Esophagus squamous epithelium (tissue), 5 donors: Measurements from ENCODE around the gene PKP3. TPM values are rescaled to one million over a fixed set of nuclear protein-coding genes. Genes with fewer than 3 reads are reported as not detected.

Experiments
- DNase-seq: peaks from one replicate; lab custom pipeline; 2025; lab: John Stamatoyannopoulos, UW
- H3K27ac ChIP-seq, 4 donors: fragments of 200-600 bp; sonication (generic); one replicate each; pipeline ENCODE4 v1.5.1; 2016 to 2019; ENCODE audit warnings: mild to moderate bottlenecking in 1 of 4
- H3K27me3 ChIP-seq, 4 donors: fragments of 200-600 bp; sonication (generic); 1 replicate in 3 of 4; 2 replicates in 1 of 4; pipeline versions ENCODE4 v1.5.1 to v1.6.0; 2017 to 2021; ENCODE audit warnings: antibody characterized with exemption in 1 of 4
- H3K36me3 ChIP-seq, 3 donors: fragments of 200-600 bp; sonication (generic); one replicate each; pipeline ENCODE4 v1.5.1; 2016 to 2019
- H3K4me1 ChIP-seq, 3 donors: fragments of 200-600 bp; sonication (generic); one replicate each; pipeline ENCODE4 v1.5.1; 2017 to 2019
- H3K4me3 ChIP-seq, 4 donors: fragments of 200-600 bp; sonication (generic); 1 replicate in 3 of 4; 2 replicates in 1 of 4; pipeline ENCODE4 v1.5.1; 2016 to 2019; ENCODE audit warnings: mild to moderate bottlenecking in 2 of 4, moderate library complexity in 1 of 4
- H3K9me3 ChIP-seq, 3 donors: fragments of 200-600 bp; sonication (generic); one replicate each; pipeline ENCODE4 v1.5.1; 2016 to 2019
- CTCF ChIP-seq, 6 experiments: fragments of 450-650 bp in 4 of 6; fragments of 200-600 bp in 2 of 6; sonication (generic) in 2 of 6; IDR thresholded peaks; one replicate each; pipeline ENCODE4 v1.5.1; 2016 to 2019; ENCODE audit warnings: antibody characterized with exemption in 6 of 6, mild to moderate bottlenecking in 4 of 6, moderate library complexity in 4 of 6
- POLR2A ChIP-seq, 4 donors: fragments of 450-650 bp; IDR thresholded peaks; one replicate each; pipeline ENCODE4 v1.6.1; 2017; ENCODE audit warnings: antibody characterized with exemption in 4 of 4, mild to moderate bottlenecking in 4 of 4, moderate library complexity in 3 of 4
- WGBS, 2 donors: methylation state at CpG; one replicate each; pipeline ENCODE4 v1.1.5; 2018; 5-methylcytosine and 5-hydroxymethylcytosine counted together
- intact Hi-C: fragments of 100-400 bp; cut with DNase I; formaldehyde crosslinking; loops from one replicate; pipeline ENCODE4 v1.15.0; 2022
- total RNA-seq, 4 donors: library from RNA; depleted of rRNA; stranded (reverse); fragments of >200 nt; gene quantifications; one replicate each; pipeline ENCODE4 v1.1.0, GENCODE V29; 2016
- donor health status: DM: yes; HTN: yes; CAD: no.

Gene PKP3
- total RNA-seq, 4 donors from 2014 or later, result 314 to 1,016 (median 520) TPM

DNA sequence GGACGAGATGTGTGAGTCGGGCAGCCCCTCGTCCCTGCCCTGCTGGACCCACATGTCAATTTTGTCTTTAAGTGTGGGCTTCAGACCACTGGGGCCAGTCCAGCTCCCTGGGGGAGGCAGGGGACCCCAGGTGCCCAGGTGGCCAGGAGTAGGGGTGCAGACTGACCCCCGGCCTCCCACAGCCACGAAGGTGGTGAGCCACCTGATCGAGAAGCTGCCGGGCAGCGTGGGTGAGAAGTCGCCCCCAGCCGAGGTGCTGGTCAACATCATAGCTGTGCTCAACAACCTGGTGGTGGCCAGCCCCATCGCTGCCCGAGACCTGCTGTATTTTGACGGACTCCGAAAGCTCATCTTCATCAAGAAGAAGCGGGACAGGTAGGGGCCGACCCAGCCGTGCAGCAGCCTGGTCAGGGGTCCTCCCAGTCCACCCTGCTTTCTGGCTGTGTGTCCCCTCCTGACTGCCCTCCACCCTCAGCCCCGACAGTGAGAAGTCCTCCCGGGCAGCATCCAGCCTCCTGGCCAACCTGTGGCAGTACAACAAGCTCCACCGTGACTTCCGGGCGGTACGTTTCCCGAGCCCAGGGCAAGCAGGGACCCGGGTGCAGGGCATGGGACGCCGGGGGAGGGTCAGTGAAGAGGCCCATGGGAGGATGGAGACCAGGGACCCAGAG is 9.9 kb downstream of the PKP3 start:
- no peak overlapping the region for H3K4me3 ChIP-seq
- peaks cover 0 to 49% (median 12%) of the 10 kb centered on the region in 3 donors for H3K36me3 ChIP-seq
- H3K4me1 ChIP-seq, result peaks cover 15 to 57% (median 16%) of the 10 kb centered on the region in 3 donors
- TF ChIP-seq CTCF (IDR thresholded peaks at IDR 0.05), result no peak
- TF ChIP-seq POLR2A (IDR thresholded peaks at IDR 0.05), result no peak
- peak overlapping the region in 2 of 4 donors; percentile 22 to 90 for H3K27ac ChIP-seq
- DNase-seq, result no peak
- H3K9me3 ChIP-seq, result no peaks in the 10 kb centered on the region
- peaks cover 0 to 19% (median 4%) of the 10 kb centered on the region in 4 donors for H3K27me3 ChIP-seq
- WGBS, 2 donors, result 0 to 100% methylated on average over 1 of the region's 27 CpGs
- intact Hi-C loops, result no loop called here

GRCh38 chr11:404551-405264 is 10.7 kb downstream of the PKP3 start:
- no peaks in the 10 kb centered on the region for H3K9me3 ChIP-seq
- 85 to 88% methylated on average over 8 to 10 of the region's 14 CpGs for WGBS, 2 donors
- DNase-seq, result no peak
- no peak overlapping the region for H3K4me3 ChIP-seq
- H3K36me3 ChIP-seq, result peaks cover 0 to 42% (median 12%) of the 10 kb centered on the region in 3 donors
- no peak for TF ChIP-seq POLR2A (IDR thresholded peaks at IDR 0.05)
- no peak for TF ChIP-seq CTCF (IDR thresholded peaks at IDR 0.05)
- intact Hi-C loops, result no loop called here
- peaks cover 15 to 57% (median 16%) of the 10 kb centered on the region in 3 donors for H3K4me1 ChIP-seq
- peak overlapping the region; percentile 22 to 91 (median 88) for H3K27ac ChIP-seq
- H3K27me3 ChIP-seq, result peaks cover 0 to 14% (median 4%) of the 10 kb centered on the region in 4 donors

DNA sequence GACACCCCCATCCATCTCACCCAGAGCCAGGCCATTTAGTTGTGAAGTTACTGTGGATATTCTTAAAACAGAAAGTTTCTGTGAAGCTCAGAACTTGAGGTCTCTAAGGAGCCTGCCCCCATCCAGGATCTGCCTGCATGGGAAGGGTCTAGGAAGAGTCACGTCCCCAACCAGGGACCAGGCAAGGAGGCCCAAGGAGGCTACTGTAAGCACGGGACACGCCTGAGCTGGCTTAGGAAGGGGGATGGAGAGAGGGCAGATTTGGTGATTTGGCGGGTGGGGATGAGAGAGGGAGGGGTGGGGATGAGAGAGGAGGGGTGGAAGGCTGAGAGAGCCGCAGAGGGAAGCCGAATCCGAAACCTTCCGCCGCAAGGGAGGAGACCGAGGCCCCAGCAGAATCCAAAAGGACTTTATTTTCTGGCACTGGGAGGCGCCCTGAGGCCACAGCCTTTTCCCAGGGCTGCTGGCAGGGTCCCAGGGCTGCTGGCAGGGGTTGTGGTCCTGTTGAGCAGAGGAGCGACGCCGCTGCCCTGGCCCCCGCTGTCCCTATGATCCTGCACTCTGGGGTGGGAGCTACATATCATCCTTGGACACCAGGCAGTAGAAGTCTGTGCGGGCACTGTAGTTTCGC is 11.4 kb downstream of the PKP3 start:
- intact Hi-C loops, result no loop called here
- Histone ChIP-seq H3K4me3 (peak overlapping the region in 2 of 4 donors; percentile 59 to 85), H3K4me1 (peaks cover 15 to 50% (median 16%) of the 10 kb centered on the region in 3 donors), H3K36me3 (peaks cover 0 to 35% (median 12%) of the 10 kb centered on the region in 3 donors), H3K27me3 (peaks cover 0 to 6% (median 0%) of the 10 kb centered on the region in 4 donors), H3K9me3 (no peaks in the 10 kb centered on the region), H3K27ac (peak overlapping the region; percentile 77 to 91 (median 88))
- 22 to 53% methylated on average over 9 to 12 of the region's 17 CpGs for WGBS, 2 donors
- DNase-seq, result no peak
- TF ChIP-seq CTCF (IDR thresholded peaks at IDR 0.05) (peak in 1 of 6 experiments; percentile 10), POLR2A (IDR thresholded peaks at IDR 0.05) (no peak)

DNA sequence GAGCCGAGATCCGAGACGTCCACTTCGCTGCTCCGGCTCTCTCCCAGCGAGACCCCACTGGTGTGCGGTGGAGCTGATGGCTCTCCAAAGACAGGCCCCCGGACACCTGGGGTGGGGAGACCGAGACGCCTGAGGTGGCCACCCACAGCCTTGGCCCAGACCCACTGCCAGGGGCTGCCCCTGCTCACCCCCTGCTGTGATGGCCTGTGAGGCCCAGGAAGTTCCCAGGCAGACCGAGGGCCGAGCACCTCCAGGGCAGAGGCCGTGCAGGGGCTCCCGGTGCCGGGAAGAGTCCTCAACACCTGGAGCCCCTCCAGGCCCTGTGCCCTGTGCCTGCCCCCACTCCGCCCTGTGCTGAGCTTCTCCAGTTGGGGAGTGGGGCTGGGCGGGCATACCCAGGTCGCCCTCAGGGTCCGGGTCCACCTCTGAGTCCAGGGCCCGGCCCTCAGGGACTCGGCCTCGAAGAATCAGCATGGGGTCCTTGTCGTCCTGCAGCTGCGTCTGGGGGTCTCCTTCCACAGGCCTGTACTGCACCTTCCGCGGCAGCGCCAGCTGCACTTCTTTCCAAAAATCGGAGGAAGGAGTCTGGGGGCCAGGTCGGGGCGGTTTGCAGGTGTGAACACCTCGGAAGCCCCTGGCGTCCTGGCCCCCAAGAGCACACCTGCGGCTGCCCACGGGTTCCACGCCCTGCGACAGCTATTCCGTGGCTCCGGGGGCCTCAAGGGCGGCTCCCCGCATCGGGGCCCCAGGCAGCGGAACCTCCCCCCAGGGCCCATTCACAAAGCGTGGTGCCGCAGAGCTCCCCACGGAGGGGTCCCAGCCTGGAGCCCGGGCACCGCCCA is 12.2 kb downstream of the PKP3 start:
- no peak for TF ChIP-seq CTCF (IDR thresholded peaks at IDR 0.05)
- TF ChIP-seq POLR2A (IDR thresholded peaks at IDR 0.05), result no peak
- Histone ChIP-seq H3K36me3 (peaks cover 0 to 34% (median 12%) of the 10 kb centered on the region in 3 donors), H3K4me1 (peaks cover 15 to 49% (median 16%) of the 10 kb centered on the region in 3 donors), H3K9me3 (no peaks in the 10 kb centered on the region), H3K27me3 (peaks cover 0 to 5% (median 0%) of the 10 kb centered on the region in 4 donors), H3K27ac (peak overlapping the region; percentile 77 to 91 (median 88)), H3K4me3 (peak overlapping the region; percentile 34 to 85 (median 49))
- DNase-seq, result no peak
- WGBS, 2 donors, result 60 to 61% methylated on average over 2 to 5 of the region's 47 CpGs
- intact Hi-C loops, result no loop called here
